ENCODE data around the gene TULP3. TPM values are rescaled to one million over a fixed set of nuclear protein-coding genes. Genes with fewer than 3 reads are reported as not detected.

The TULP3 gene
- total and polyA plus RNA-seq, 11 donors: 2.6 to 10.0 (median 5.3) TPM

DNA sequence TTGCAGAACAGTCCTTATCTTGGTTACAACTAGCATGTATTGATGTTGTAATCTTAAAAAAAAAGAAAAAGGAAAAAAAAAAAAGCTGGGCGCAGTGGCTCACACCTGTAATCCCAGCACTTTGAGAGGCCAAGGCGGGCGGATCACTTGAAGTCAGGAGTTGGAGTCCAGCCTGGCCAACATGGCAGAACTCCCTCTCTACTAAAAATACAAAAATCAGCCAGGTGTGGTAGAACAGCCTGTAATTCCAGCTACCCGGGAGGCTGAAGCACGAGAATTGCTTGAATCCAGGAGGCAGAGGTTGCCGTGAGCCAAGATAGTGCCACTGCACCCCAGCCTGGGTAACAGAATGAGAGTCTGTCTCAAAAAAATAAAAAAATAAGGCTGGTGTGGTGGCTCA, 42.9 kb downstream of the TULP3 start:
- no peak overlapping the region for H3K27ac ChIP-seq
- ATAC-seq (no peak), DNase-seq (no peak)
- H3K4me1 ChIP-seq: no peaks in the 10 kb centered on the region
- intact Hi-C loops (cut with DNase I): loop anchor here in 1 of 10 donors (2.0 kb wide), 1 partner anchor 17 kb away; no protein-coding TSS in a partner anchor
- H3K9me3 ChIP-seq: no peaks in the 10 kb centered on the region
- peaks cover 0 to 90% (median 64%) of the 10 kb centered on the region in 9 donors for H3K36me3 ChIP-seq
- no peak overlapping the region for H3K4me3 ChIP-seq
- no peaks in the 10 kb centered on the region for H3K27me3 ChIP-seq
- TF ChIP-seq, protein P1, sequence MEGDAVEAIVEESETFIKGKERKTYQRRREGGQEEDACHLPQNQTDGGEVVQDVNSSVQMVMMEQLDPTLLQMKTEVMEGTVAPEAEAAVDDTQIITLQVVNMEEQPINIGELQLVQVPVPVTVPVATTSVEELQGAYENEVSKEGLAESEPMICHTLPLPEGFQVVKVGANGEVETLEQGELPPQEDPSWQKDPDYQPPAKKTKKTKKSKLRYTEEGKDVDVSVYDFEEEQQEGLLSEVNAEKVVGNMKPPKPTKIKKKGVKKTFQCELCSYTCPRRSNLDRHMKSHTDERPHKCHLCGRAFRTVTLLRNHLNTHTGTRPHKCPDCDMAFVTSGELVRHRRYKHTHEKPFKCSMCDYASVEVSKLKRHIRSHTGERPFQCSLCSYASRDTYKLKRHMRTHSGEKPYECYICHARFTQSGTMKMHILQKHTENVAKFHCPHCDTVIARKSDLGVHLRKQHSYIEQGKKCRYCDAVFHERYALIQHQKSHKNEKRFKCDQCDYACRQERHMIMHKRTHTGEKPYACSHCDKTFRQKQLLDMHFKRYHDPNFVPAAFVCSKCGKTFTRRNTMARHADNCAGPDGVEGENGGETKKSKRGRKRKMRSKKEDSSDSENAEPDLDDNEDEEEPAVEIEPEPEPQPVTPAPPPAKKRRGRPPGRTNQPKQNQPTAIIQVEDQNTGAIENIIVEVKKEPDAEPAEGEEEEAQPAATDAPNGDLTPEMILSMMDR (IDR thresholded peaks at IDR 0.05): no peak
- no peak for TF ChIP-seq POLR2A (IDR thresholded peaks at IDR 0.05)
- WGBS, 4 donors: 97 to 99% (median 98%) methylated on average over 6 of the region's 6 CpGs

DNA sequence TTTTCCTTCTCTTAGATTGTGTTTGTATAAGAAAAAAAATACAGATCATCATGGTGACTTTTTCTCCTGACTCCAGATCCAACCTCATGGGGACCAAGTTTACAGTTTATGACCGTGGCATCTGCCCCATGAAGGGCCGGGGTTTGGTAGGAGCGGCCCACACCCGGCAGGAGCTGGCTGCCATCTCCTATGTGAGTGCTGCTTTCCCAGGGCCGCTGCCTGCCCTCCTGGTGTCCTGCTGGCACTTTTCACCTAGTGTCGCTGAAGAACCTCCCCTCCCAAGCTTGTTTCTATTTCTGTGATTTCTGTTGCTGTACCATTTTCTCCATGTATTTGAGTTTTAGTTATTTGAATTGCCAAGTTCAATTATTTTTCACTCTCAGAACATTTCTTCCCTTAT, 43.7 kb downstream of the TULP3 start:
- no peak for DNase-seq
- H3K27ac ChIP-seq: no peak overlapping the region
- intact Hi-C loops (cut with DNase I): no loop called here
- H3K27me3 ChIP-seq: no peaks in the 10 kb centered on the region
- H3K4me3 ChIP-seq: no peak overlapping the region
- H3K9me3 ChIP-seq: no peaks in the 10 kb centered on the region
- ATAC-seq: no peak
- TF ChIP-seq, protein P1 (IDR thresholded peaks at IDR 0.05): no peak
- TF ChIP-seq POLR2A (IDR thresholded peaks at IDR 0.05): no peak
- no peaks in the 10 kb centered on the region for H3K4me1 ChIP-seq
- WGBS, 4 donors: 91 to 94% (median 93%) methylated on average over 6 of the region's 6 CpGs
- H3K36me3 ChIP-seq: peaks cover 0 to 93% (median 72%) of the 10 kb centered on the region in 9 donors

DNA sequence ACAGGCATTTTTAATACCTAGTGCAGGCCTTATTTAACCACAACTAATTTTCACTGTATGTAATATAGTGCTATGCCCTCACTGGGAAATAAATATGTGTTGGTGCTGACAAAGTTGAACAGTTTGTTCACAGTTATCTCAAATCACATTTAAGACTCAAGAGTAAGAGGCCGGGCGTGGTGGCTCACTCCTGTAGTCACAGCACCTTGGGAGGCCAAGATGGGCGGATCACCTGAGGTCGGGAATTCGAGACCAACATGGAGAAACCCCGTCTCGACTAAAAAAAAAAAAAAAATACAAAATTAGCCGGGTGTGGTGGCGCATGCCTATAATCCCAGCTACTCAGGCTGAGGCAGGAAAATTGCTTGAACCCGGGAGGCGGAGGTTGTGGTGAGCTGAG, 45.6 kb downstream of the TULP3 start:
- Histone ChIP-seq H3K27me3 (no peaks in the 10 kb centered on the region), H3K9me3 (no peaks in the 10 kb centered on the region), H3K4me3 (no peak overlapping the region), H3K4me1 (no peaks in the 10 kb centered on the region), H3K36me3 (peaks cover 0 to 92% (median 68%) of the 10 kb centered on the region in 9 donors), H3K27ac (no peak overlapping the region)
- intact Hi-C loops (cut with DNase I): no loop called here
- ATAC-seq (no peak), DNase-seq (no peak)
- TF ChIP-seq POLR2A (IDR thresholded peaks at IDR 0.05): no peak
- TF ChIP-seq, protein P1 (IDR thresholded peaks at IDR 0.05): no peak
- WGBS, 4 donors: 94 to 97% (median 95%) methylated on average over 11 of the region's 11 CpGs

DNA sequence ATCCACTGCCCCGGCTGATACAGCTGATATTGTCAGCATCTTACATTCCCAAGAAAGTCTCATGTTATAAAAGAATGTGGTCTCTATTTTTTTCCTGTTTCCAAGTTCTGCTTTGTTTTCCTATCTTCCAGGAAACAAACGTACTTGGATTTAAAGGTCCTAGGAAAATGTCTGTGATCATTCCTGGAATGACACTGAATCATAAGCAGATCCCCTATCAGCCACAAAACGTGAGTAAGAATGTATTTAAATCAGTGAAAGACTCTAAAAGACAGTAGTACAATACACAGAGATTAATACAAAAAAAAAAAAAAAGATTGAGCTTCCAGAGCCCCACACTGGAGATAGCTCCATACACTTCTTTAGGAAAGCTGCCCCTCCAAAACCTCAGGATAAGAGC, 46.8 kb downstream of the TULP3 start:
- TF ChIP-seq POLR2A (IDR thresholded peaks at IDR 0.05): no peak
- TF ChIP-seq, protein P1 (IDR thresholded peaks at IDR 0.05): no peak
- Histone ChIP-seq H3K4me3 (no peak overlapping the region), H3K4me1 (no peaks in the 10 kb centered on the region), H3K36me3 (peaks cover 0 to 84% (median 56%) of the 10 kb centered on the region in 9 donors), H3K27ac (no peak overlapping the region), H3K27me3 (no peaks in the 10 kb centered on the region), H3K9me3 (no peaks in the 10 kb centered on the region)
- 79 to 85% (median 83%) methylated on average over 3 of the region's 3 CpGs for WGBS, 4 donors
- ATAC-seq (no peak), DNase-seq (no peak)
- intact Hi-C loops (cut with DNase I): no loop called here
